ENCODE results near the gene ANAPC4. TPM values are rescaled to one million over a fixed set of nuclear protein-coding genes. Genes with fewer than 3 reads are reported as not detected.

ANAPC4 gene
- total and polyA plus RNA-seq, 2 of the 8 experiments (the other 6 are each of a cell fraction or from before 2014, with no cell fraction given), result 8.7 to 31.6 TPM

DNA sequence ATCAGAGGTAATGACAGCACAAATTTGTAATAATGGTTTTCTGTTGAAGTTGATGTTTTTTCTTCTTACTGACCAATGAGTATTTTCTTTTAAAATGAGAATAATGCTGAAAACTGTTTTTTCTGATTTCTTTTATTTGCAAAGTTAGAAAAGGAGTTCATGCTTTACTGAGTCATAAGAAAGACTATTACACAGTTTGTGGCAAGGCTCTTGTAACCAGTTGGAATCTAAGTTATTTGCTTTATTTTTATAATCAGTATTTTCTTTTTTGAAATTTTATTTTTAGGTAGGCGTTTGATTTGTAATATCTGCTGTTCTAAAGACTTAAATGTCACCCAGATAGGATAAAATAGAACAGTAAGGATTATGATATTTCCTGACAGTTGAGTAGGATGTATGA, 25.5 kb downstream of the ANAPC4 start:
- Histone ChIP-seq H4K5ac (ENCODE audit: insufficient read length, low read depth, low read length) (no peak overlapping the region), H4K8ac (ENCODE audit: extremely low read depth, insufficient read depth, low read length) (no peak overlapping the region), H3K56ac (replicated peaks; ENCODE audit: insufficient read length, low read depth, low read length) (no peak overlapping the region), H3K23ac (ENCODE audit: insufficient read length) (no peak overlapping the region), H3K4ac (replicated peaks; ENCODE audit: insufficient read length, low read depth, low read length) (no peak overlapping the region), H3K79me1 (ENCODE audit: low read depth, low read length) (no peaks in the 10 kb centered on the region; the same call in 1 of the 2 replicates), H4K91ac (replicated peaks; ENCODE audit: insufficient read length, low read length) (no peak overlapping the region), H3K9me3 (ENCODE audit: insufficient read depth in 2 of 2, low read depth in 1 of 2, low read length in 1 of 2) (no peaks in the 10 kb centered on the region), H3K4me3 (ENCODE audit: extremely low read depth in 1 of 4, insufficient read depth in 2 of 4, low read depth in 3 of 4, low read length in 4 of 4) (no peak overlapping the region), H3K18ac (ENCODE audit: extremely low read depth, low read length) (no peak overlapping the region), H2BK120ac (replicated peaks; ENCODE audit: low read depth, low read length) (no peak overlapping the region), H2BK12ac (ENCODE audit: low read depth, low read length) (no peak overlapping the region), H2BK15ac (ENCODE audit: low read length) (no peak overlapping the region), H2AK5ac (ENCODE audit: low read depth, low read length) (no peak overlapping the region), H3K27me3 (replicated peaks in 1 of 4; ENCODE audit: control insufficient read depth in 3 of 4, extremely low read depth in 1 of 4, insufficient read depth in 3 of 4, low read length in 3 of 4) (no peaks in the 10 kb centered on the region), H3K9ac (replicated peaks in 1 of 4; ENCODE audit: extremely low read depth in 1 of 4, low read depth in 3 of 4, low read length in 3 of 4) (no peak overlapping the region), H3K27ac (ENCODE audit: low read depth, low read length) (no peak overlapping the region), H3K23me2 (ENCODE audit: low read depth, low read length) (no peaks in the 10 kb centered on the region), H3K4me2 (ENCODE audit: insufficient read depth in 1 of 2, low read depth in 2 of 2, low read length in 2 of 2) (no peak overlapping the region), H4K20me1 (replicated peaks in 1 of 2; ENCODE audit: control insufficient read depth in 1 of 2, insufficient read depth in 2 of 2, low read length in 2 of 2) (peaks cover 0 to 2% of the 10 kb centered on the region in 2 experiments), H2AFZ (ENCODE audit: low read length) (no peak overlapping the region), H3K14ac (ENCODE audit: insufficient read length) (no peak overlapping the region), H2BK20ac (ENCODE audit: low read length) (no peak overlapping the region), H3K4me1 (replicated peaks in 1 of 4; ENCODE audit: control insufficient read depth in 3 of 4, insufficient read depth in 4 of 4, low read length in 3 of 4) (no peaks in the 10 kb centered on the region), H2BK5ac (ENCODE audit: low read depth, low read length) (no peak overlapping the region), H3K79me2 (ENCODE audit: control insufficient read depth in 1 of 2, insufficient read depth in 2 of 2, low read length in 2 of 2) (no peaks in the 10 kb centered on the region), H3K36me3 (ENCODE audit: control insufficient read depth in 2 of 4, insufficient read depth in 4 of 4, low read length in 3 of 4) (peaks cover 0 to 64% (median 18%) of the 10 kb centered on the region in 4 experiments; a peak in 7 of 8 replicates)
- TF ChIP-seq, protein P1, sequence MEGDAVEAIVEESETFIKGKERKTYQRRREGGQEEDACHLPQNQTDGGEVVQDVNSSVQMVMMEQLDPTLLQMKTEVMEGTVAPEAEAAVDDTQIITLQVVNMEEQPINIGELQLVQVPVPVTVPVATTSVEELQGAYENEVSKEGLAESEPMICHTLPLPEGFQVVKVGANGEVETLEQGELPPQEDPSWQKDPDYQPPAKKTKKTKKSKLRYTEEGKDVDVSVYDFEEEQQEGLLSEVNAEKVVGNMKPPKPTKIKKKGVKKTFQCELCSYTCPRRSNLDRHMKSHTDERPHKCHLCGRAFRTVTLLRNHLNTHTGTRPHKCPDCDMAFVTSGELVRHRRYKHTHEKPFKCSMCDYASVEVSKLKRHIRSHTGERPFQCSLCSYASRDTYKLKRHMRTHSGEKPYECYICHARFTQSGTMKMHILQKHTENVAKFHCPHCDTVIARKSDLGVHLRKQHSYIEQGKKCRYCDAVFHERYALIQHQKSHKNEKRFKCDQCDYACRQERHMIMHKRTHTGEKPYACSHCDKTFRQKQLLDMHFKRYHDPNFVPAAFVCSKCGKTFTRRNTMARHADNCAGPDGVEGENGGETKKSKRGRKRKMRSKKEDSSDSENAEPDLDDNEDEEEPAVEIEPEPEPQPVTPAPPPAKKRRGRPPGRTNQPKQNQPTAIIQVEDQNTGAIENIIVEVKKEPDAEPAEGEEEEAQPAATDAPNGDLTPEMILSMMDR (IDR thresholded peaks at IDR 0.05; ENCODE audit: control extremely low read depth in 1 of 3, insufficient read depth in 1 of 3, low read depth in 1 of 3, low read length in 3 of 3), result no peak
- TF ChIP-seq TCF12 (IDR thresholded peaks at IDR 0.05; ENCODE audit: low read depth, low read length), result no peak
- no peak for TF ChIP-seq BRCA1 (IDR thresholded peaks at IDR 0.05; ENCODE audit: low read depth, low read length)
- TF ChIP-seq CBX5 (IDR thresholded peaks at IDR 0.05; ENCODE audit: low read depth, low read length), result no peak
- TF ChIP-seq JUND (IDR thresholded peaks at IDR 0.05; ENCODE audit: low read length), result no peak
- TF ChIP-seq SP2 (IDR thresholded peaks at IDR 0.05; ENCODE audit: low read length), result no peak
- no peak for TF ChIP-seq SIX5 (IDR thresholded peaks at IDR 0.05; ENCODE audit: low read depth, low read length)
- TF ChIP-seq CTBP2 (IDR thresholded peaks at IDR 0.05; ENCODE audit: borderline replicate concordance, insufficient read depth, insufficient read length, low read length), result no peak
- TF ChIP-seq RAD21 (IDR thresholded peaks at IDR 0.05 in 1 of 2, conservative IDR thresholded peaks at IDR 0.05 in 1 of 2; ENCODE audit: low read depth in 2 of 2, low read length in 2 of 2), result no peak
- TF ChIP-seq GTF2F1 (IDR thresholded peaks at IDR 0.05; ENCODE audit: borderline replicate concordance, low read depth, low read length), result no peak
- no peak for TF ChIP-seq POLR2A (IDR thresholded peaks at IDR 0.05; ENCODE audit: control extremely low read depth in 1 of 2, low read depth in 2 of 2, low read length in 2 of 2)
- FAIRE-seq, result no peak
- CTCF ChIA-PET (ENCODE audit: partially characterized antibody), result no interaction called here
- WGBS, 2 experiments (ENCODE audit: extremely low coverage in 1 of 2, insufficient coverage in 1 of 2, insufficient read length in 1 of 2, insufficient replicate concordance in 2 of 2, low coverage in 1 of 2, low lambda C conversion rate in 2 of 2, missing lambda C conversion rate in 1 of 2), result 80% methylated on average over 1 of the region's 1 CpG; no CpG with 5 or more reads in 1 of the 2 experiments
- DNase-seq (ENCODE audit: low read depth in 1 of 2, low spot score in 2 of 2), result no peak
- POLR2A ChIA-PET (ENCODE audit: partially characterized antibody), result no interaction called here

Measured in H1 (cell line).